Bronchus fibroblast of lung (primary cell): Measurements from ENCODE around the gene MFAP3. TPM values are rescaled to one million over a fixed set of nuclear protein-coding genes. Genes with fewer than 3 reads are reported as not detected.

Experiments used
- total RNA-seq: library from RNA; depleted of rRNA; stranded (reverse); fragments of >200 nt; gene quantifications from 2 replicates; pipeline ENCODE4 v1.2.3, GENCODE V29; 2015

MFAP3 gene
- 23.4 and 29.1 TPM in 2 replicates for total RNA-seq

GRCh38 chr5:154038707-154039457, at the start of gene MFAP3, which contains the start of gene FAM114A2:
Gene MFAP3, plus strand, starts transcription at chr5:154038967. Its CDS starts 10,756 bp downstream, at chr5:154049723.
Gene FAM114A2, minus strand, starts transcription at chr5:154038910. Its CDS starts 3,957 bp downstream, at chr5:154034953.

Other genes with a start within 250 kb of the MFAP3 start
- gene FAM114A2, start 57 bp upstream of the MFAP3 start, total RNA-seq, result 17.4 and 21.4 TPM in 2 replicates
- gene GALNT10, start 151.8 kb downstream of the MFAP3 start, total RNA-seq, result 17.3 and 18.0 TPM in 2 replicates